DND-41 (cell line): Measurements from ENCODE around the gene SRD5A1.
A peak's percentile ranks its signal among the peaks of the same experiment; 100 is the strongest.

Experiments used
- ATAC-seq: fragments of 200-7000 bp; cut with Tn5 transposase; 3 replicates; pipeline ENCODE4 v1.9.1; 2021; ENCODE audit warnings: low read depth; ENCODE audit not compliant: insufficient read depth
- DNase-seq: peaks from one replicate; pipeline ENCODE4 v3.0.0-alpha.2; 2020
- H2AFZ ChIP-seq: 2 replicates; pipeline ENCODE4 v1.6.0; 2012; ENCODE audit warnings: low read depth, low read length
- H3K27ac ChIP-seq: 2 replicates; pipeline ENCODE4 v1.5.1; 2012; ENCODE audit warnings: low read length, inconsistent platforms
- H3K27me3 ChIP-seq: fragments of 200-600 bp; sonication (generic); 2 replicates; pipeline ENCODE4 v1.6.0; 2012; ENCODE audit warnings: low read length, mild to moderate bottlenecking, inconsistent platforms; ENCODE audit not compliant: insufficient read depth, poor library complexity
- H3K36me3 ChIP-seq: 2 replicates; pipeline ENCODE4 v1.5.1; 2012; ENCODE audit warnings: low read length, inconsistent platforms; ENCODE audit not compliant: insufficient read depth
- H3K4me1 ChIP-seq: 2 replicates; pipeline ENCODE4 v1.5.1; 2012; ENCODE audit warnings: mild to moderate bottlenecking, low read length; ENCODE audit not compliant: insufficient read depth
- H3K4me2 ChIP-seq: 2 replicates; pipeline ENCODE4 v1.6.0; 2012; ENCODE audit warnings: mild to moderate bottlenecking, moderate library complexity, low read length, inconsistent platforms; ENCODE audit not compliant: insufficient read depth
- H3K4me3 ChIP-seq, 2 experiments: fragments of 200-600 bp in 1 of 2; shearing (Covaris generic) in 1 of 2; 2 replicates each; pipeline ENCODE4 v1.5.1; 2012 to 2016; ENCODE audit warnings: inconsistent platforms in 2 of 2, low read length in 2 of 2, mild to moderate bottlenecking in 2 of 2, low read depth in 1 of 2, moderate library complexity in 1 of 2
- H3K79me2 ChIP-seq: 2 replicates; pipeline ENCODE4 v1.6.0; 2012; ENCODE audit warnings: low read length, inconsistent platforms; ENCODE audit not compliant: insufficient read depth
- H3K9ac ChIP-seq: 2 replicates; pipeline ENCODE4 v1.6.0; 2012; ENCODE audit warnings: low read depth, mild to moderate bottlenecking, inconsistent platforms, low read length, moderate library complexity
- H3K9me3 ChIP-seq: 2 replicates; pipeline ENCODE4 v1.5.1; 2012; ENCODE audit warnings: low read length, moderate library complexity, mild to moderate bottlenecking, inconsistent platforms; ENCODE audit not compliant: insufficient read depth, severe bottlenecking
- H4K20me1 ChIP-seq: 2 replicates; pipeline ENCODE4 v1.6.0; 2012; ENCODE audit warnings: low read length; ENCODE audit not compliant: insufficient read depth
- CTCF ChIP-seq: IDR thresholded peaks from 2 replicates; pipeline ENCODE4 v1.5.1; 2012; ENCODE audit warnings: borderline replicate concordance, low read length, moderate library complexity, mild to moderate bottlenecking; ENCODE audit not compliant: poor library complexity, severe bottlenecking; ENCODE audit errors: extremely low read depth
- EZH2 ChIP-seq: IDR thresholded peaks from 3 replicates; pipeline ENCODE4 v1.6.1; 2012; ENCODE audit warnings: borderline replicate concordance, low read depth, mild to moderate bottlenecking, moderate library complexity, low read length, inconsistent platforms; ENCODE audit not compliant: severe bottlenecking

The SRD5A1 gene

GRCh38 chr5:6715271-6715670 lies 82.0 kb downstream of the SRD5A1 start:
- Histone ChIP-seq H3K4me3 (peak overlapping the region; percentile 79 to 89; a peak in 3 of 4 replicates), H3K4me1 (peaks cover 61% of the 10 kb centered on the region), H2AFZ (no peak overlapping the region), H4K20me1 (peaks cover 61% of the 10 kb centered on the region), H3K79me2 (peaks cover 65% of the 10 kb centered on the region), H3K27ac (peak overlapping the region; percentile 55; the same call in 1 of the 2 replicates), H3K27me3 (no peaks in the 10 kb centered on the region), H3K9ac (peak overlapping the region; percentile 71), H3K36me3 (peaks cover 50% of the 10 kb centered on the region), H3K4me2 (peak overlapping the region; percentile 95), H3K9me3 (no peaks in the 10 kb centered on the region)
- ATAC-seq (no peak), DNase-seq (no peak)
- no peak for TF ChIP-seq EZH2
- TF ChIP-seq CTCF, result no peak

DNA sequence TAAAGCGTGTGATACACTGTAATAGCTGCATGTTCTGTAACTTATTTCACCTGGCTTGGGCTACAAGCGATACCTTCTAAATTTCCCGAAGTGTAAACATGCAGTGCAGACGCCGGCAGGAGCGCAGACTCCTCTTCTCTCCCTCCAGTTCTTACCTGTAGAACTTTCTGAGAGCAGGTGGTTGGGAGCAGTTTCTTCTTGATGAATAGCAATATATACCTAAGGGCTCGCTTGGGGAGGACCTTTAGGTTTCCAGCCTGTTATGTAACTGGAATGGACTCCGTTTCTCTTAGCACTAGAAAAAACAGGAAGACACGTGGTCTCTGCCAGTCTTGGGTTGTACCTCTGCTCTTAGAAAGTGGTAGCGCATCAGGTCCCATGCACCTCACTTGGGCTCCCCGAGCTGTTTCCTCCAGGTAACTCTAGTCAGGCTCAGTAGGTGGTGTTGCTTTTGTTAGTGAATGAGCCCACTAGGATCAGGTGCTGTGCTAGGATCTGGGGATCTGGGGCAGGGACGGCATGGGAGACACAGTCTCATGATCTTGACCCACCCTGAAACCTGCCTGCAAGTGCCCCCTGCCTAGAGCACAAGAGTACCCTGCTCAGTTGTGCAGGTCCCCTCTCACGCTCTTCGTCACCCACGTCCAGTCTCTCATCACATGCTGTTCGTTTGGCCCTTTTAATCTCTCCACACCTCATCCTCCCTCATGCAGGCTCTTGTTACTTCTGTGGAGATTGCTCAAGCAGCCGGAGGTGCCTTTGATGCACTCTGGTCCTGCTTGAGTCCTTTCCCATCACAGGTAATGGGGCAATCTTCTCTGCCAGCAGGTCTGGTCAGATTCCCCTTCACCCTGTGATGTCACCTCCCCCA lies 82.8 kb downstream of the SRD5A1 start:
- no peak for DNase-seq
- peaks cover 67% of the 10 kb centered on the region for H3K4me1 ChIP-seq
- H3K9me3 ChIP-seq, result no peaks in the 10 kb centered on the region
- peak overlapping the region; percentile 71 for H3K9ac ChIP-seq
- peaks cover 67% of the 10 kb centered on the region for H4K20me1 ChIP-seq
- ATAC-seq, result no peak
- peaks cover 72% of the 10 kb centered on the region for H3K79me2 ChIP-seq
- peaks cover 54% of the 10 kb centered on the region for H3K36me3 ChIP-seq
- no peak overlapping the region for H2AFZ ChIP-seq
- peak overlapping the region; percentile 95 for H3K4me2 ChIP-seq
- no peaks in the 10 kb centered on the region for H3K27me3 ChIP-seq
- no peak for TF ChIP-seq CTCF
- no peak for TF ChIP-seq EZH2
- peak overlapping the region; percentile 55; the same call in 1 of the 2 replicates for H3K27ac ChIP-seq
- H3K4me3 ChIP-seq, result peak overlapping the region; percentile 79 to 89; a peak in 3 of 4 replicates

GRCh38 chr5:6716629-6717149 lies 83.4 kb downstream of the SRD5A1 start:
- peak overlapping the region in 1 of 2 experiments; percentile 79; a peak in 2 of 4 replicates for H3K4me3 ChIP-seq
- no peak overlapping the region for H2AFZ ChIP-seq
- H3K36me3 ChIP-seq, result peaks cover 60% of the 10 kb centered on the region
- TF ChIP-seq CTCF, result no peak
- no peak for TF ChIP-seq EZH2
- no peaks in the 10 kb centered on the region for H3K27me3 ChIP-seq
- H3K4me1 ChIP-seq, result peaks cover 69% of the 10 kb centered on the region
- H3K27ac ChIP-seq, result peak overlapping the region; percentile 55
- H3K4me2 ChIP-seq, result peak overlapping the region; percentile 95
- peak overlapping the region; percentile 71 for H3K9ac ChIP-seq
- DNase-seq (no peak), ATAC-seq (no peak)
- peaks cover 74% of the 10 kb centered on the region for H4K20me1 ChIP-seq
- H3K79me2 ChIP-seq, result peaks cover 79% of the 10 kb centered on the region
- no peaks in the 10 kb centered on the region for H3K9me3 ChIP-seq
